GM23338 (cell line): Measurements from ENCODE around the gene ZFHX2. TPM values are rescaled to one million over a fixed set of nuclear protein-coding genes. Genes with fewer than 3 reads are reported as not detected.
A peak's percentile ranks its signal among the peaks of the same experiment; 100 is the strongest.

ENCODE experiments used
- ATAC-seq: fragments of 200-7000 bp; cut with Tn5 transposase; 3 replicates; pipeline ENCODE4 v1.9.1; 2020
- DNase-seq: peaks from one replicate; pipeline ENCODE4 v3.0.0-alpha.2; 2015; ENCODE audit warnings: low spot score
- H2AFZ ChIP-seq: fragments of 200-600 bp; sonication (generic); 2 replicates; pipeline ENCODE4 v1.8.0; 2016; ENCODE audit warnings: antibody characterized with exemption, mild to moderate bottlenecking, moderate library complexity
- H3F3A ChIP-seq: fragments of 200-600 bp; sonication (generic); replicated peaks from 2 replicates; pipeline ENCODE4 v1.8.0; 2017; ENCODE audit warnings: antibody characterized with exemption, mixed run types, low read depth
- H3K27ac ChIP-seq: fragments of 200-600 bp; sonication (generic); 2 replicates; pipeline ENCODE4 v1.6.1; 2016; ENCODE audit warnings: low read depth
- H3K27me3 ChIP-seq: fragments of 200-600 bp; sonication (generic); 2 replicates; pipeline ENCODE4 v1.8.0; 2016; ENCODE audit warnings: mild to moderate bottlenecking, mixed run types, moderate library complexity; ENCODE audit not compliant: insufficient read depth
- H3K36me3 ChIP-seq: fragments of 200-600 bp; sonication (generic); 2 replicates; pipeline ENCODE4 v1.8.0; 2016; ENCODE audit warnings: mild to moderate bottlenecking; ENCODE audit not compliant: insufficient read depth
- H3K4me1 ChIP-seq: fragments of 200-600 bp; sonication (generic); 2 replicates; pipeline ENCODE4 v1.8.0; 2016; ENCODE audit warnings: mild to moderate bottlenecking, moderate library complexity; ENCODE audit not compliant: insufficient read depth
- H3K4me2 ChIP-seq: fragments of 200-600 bp; sonication (generic); 2 replicates; pipeline ENCODE4 v1.7.1; 2017; ENCODE audit warnings: mixed run types
- H3K4me3 ChIP-seq: fragments of 200-600 bp; sonication (generic); 2 replicates; pipeline ENCODE4 v1.6.1; 2016; ENCODE audit warnings: mixed run types
- H3K79me2 ChIP-seq: fragments of 200-600 bp; sonication (generic); replicated peaks from 2 replicates; pipeline ENCODE4 v1.8.0; 2017; ENCODE audit warnings: mild to moderate bottlenecking; ENCODE audit not compliant: insufficient read depth
- H3K9me2 ChIP-seq: fragments of 200-600 bp; sonication (generic); 2 replicates; pipeline ENCODE4 v1.8.0; 2017; ENCODE audit not compliant: insufficient read depth
- H4K20me1 ChIP-seq: fragments of 200-600 bp; sonication (generic); replicated peaks from 2 replicates; pipeline ENCODE4 v1.8.0; 2017; ENCODE audit warnings: mild to moderate bottlenecking; ENCODE audit not compliant: insufficient read depth
- H3K27ac Mint-ChIP-seq: 2 replicates; pipeline ENCODE4 v1.8.0; 2020; ENCODE audit warnings: inconsistent platforms, mild to moderate bottlenecking, moderate library complexity, mixed read lengths
- H3K27me3 Mint-ChIP-seq: 3 replicates; pipeline ENCODE4 v1.8.0; 2022; ENCODE audit warnings: low read depth, mild to moderate bottlenecking, moderate library complexity, mixed read lengths, inconsistent platforms; ENCODE audit not compliant: insufficient read depth, poor library complexity
- H3K36me3 Mint-ChIP-seq: 3 replicates; pipeline ENCODE4 v1.8.0; 2021; ENCODE audit warnings: low read depth, mild to moderate bottlenecking, inconsistent platforms, moderate library complexity, mixed read lengths
- H3K4me1 Mint-ChIP-seq: 3 replicates; pipeline ENCODE4 v1.8.0; 2020; ENCODE audit warnings: mild to moderate bottlenecking, inconsistent platforms, mixed read lengths
- H3K4me3 Mint-ChIP-seq: 3 replicates; pipeline ENCODE4 v1.8.0; 2021; ENCODE audit warnings: moderate library complexity, mild to moderate bottlenecking, inconsistent platforms, mixed read lengths
- H3K9me3 Mint-ChIP-seq: 3 replicates; pipeline ENCODE4 v1.8.0; 2020; ENCODE audit warnings: moderate library complexity, mild to moderate bottlenecking, inconsistent platforms, mixed read lengths
- CREB1 ChIP-seq: fragments of 250-450 bp; sonication (Bioruptor Pico); IDR thresholded peaks from 2 replicates; pipeline ENCODE4 v1.5.0; 2020; ENCODE audit warnings: low read depth, mild to moderate bottlenecking, moderate library complexity
- EZH2 ChIP-seq: fragments of 200-600 bp; sonication (generic); IDR thresholded peaks from one replicate; pipeline ENCODE4 v1.8.0; 2017; ENCODE audit warnings: antibody characterized with exemption, mild to moderate bottlenecking, low read depth; ENCODE audit not compliant: unreplicated experiment
- EZH2phosphoT487 ChIP-seq: fragments of 200-600 bp; sonication (generic); IDR thresholded peaks from one replicate; pipeline ENCODE4 v1.8.1; 2018; ENCODE audit warnings: antibody characterized with exemption; ENCODE audit not compliant: unreplicated experiment
- JUNB ChIP-seq: IDR thresholded peaks from one replicate; pipeline ENCODE4 v1.6.1; 2016; ENCODE audit warnings: antibody characterized with exemption; ENCODE audit not compliant: unreplicated experiment
- NANOG ChIP-seq: IDR thresholded peaks from 2 replicates; pipeline ENCODE4 v1.6.1; 2016; ENCODE audit warnings: antibody characterized with exemption, borderline replicate concordance
- POLR2AphosphoS5 ChIP-seq: IDR thresholded peaks from 2 replicates; pipeline ENCODE4 v1.6.1; 2016; ENCODE audit warnings: antibody characterized with exemption, low read depth
- STAT1 ChIP-seq: IDR thresholded peaks from one replicate; pipeline ENCODE4 v1.6.1; 2016; ENCODE audit warnings: antibody characterized with exemption; ENCODE audit not compliant: unreplicated experiment
- ZNF114 ChIP-seq: fragments of 250-450 bp; sonication (Bioruptor Pico); IDR thresholded peaks from 2 replicates; pipeline ENCODE4 v1.5.0; 2020; ENCODE audit warnings: mild to moderate bottlenecking, moderate library complexity
- ZNF331 ChIP-seq: fragments of 250-450 bp; sonication (Bioruptor Pico); IDR thresholded peaks from 2 replicates; pipeline ENCODE4 v1.5.0; 2020; ENCODE audit warnings: low read depth, mild to moderate bottlenecking, moderate library complexity
- polyA plus RNA-seq: library from polyadenylated mRNA; unstranded; fragments of >200 nt; fragmentation: Nextera tagmentation; extraction: Ambion mirVana; gene quantifications from 2 replicates; pipeline ENCODE4 v1.2.1, GENCODE V29; 2016
- total RNA-seq: library from RNA; depleted of rRNA; stranded (reverse); fragments of >200 nt; shearing (Covaris generic); gene quantifications from 2 replicates; pipeline ENCODE4 v1.2.3, GENCODE V29; 2014
- TF ChIP-seq, protein P1 (sequence below): IDR thresholded peaks from one replicate; pipeline ENCODE4 v1.6.1; 2018; ENCODE audit warnings: antibody characterized with exemption; ENCODE audit not compliant: unreplicated experiment
- TF ChIP-seq, protein P2 (sequence below), 2 experiments: fragments of 200-600 bp in 1 of 2; sonication (generic) in 1 of 2; conservative IDR thresholded peaks; 2 replicates each; pipeline versions ENCODE4 v1.5.1 to v1.6.1; 2016 to 2017; ENCODE audit warnings: antibody characterized with exemption in 2 of 2, low read depth in 2 of 2, mild to moderate bottlenecking in 2 of 2, moderate library complexity in 1 of 2
- TF ChIP-seq, protein P3 (sequence below): fragments of 250-450 bp; sonication (Bioruptor Pico); IDR thresholded peaks from 2 replicates; pipeline ENCODE4 v1.5.0; 2020; ENCODE audit warnings: mild to moderate bottlenecking, moderate library complexity
- TF ChIP-seq, protein P4 (sequence below): IDR thresholded peaks from 2 replicates; pipeline ENCODE4 v1.6.1; 2016; ENCODE audit warnings: antibody characterized with exemption

The ZFHX2 gene
- total and polyA plus RNA-seq, 2 experiments from 2014 or later, result 11.6 to 18.5 TPM

DNA sequence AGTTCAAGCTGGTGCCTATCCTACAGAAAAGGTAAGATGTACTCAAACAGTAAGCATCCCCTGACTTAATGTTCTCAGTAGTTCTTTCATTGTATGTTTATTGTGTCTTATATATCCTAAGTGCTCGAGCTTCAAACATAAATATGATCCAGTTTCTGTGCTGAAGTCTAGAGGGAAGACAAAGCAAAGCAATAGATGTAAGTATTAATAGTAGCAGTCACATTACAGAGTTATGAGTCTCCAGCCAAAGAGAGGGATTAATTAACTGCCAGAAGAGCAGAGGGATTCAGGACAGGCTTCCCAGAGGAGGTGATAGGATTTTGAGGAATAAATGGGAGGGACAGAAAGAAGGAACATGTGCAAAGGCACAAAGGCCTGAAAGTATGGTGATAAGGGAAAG is 80.6 kb downstream of the ZFHX2 start:
- H3K4me2 ChIP-seq, result peak overlapping the region; percentile 99; the same call in 1 of the 2 replicates

More for the DNA sequence above, 80.6 kb downstream of the ZFHX2 start:
- peaks cover 21% of the 10 kb centered on the region for H3F3A ChIP-seq
- peaks cover 17% of the 10 kb centered on the region for H3K79me2 ChIP-seq
- H3K4me3 Mint-ChIP-seq, result no peak overlapping the region; the same call in 2 of the 3 replicates
- ATAC-seq (no peak), DNase-seq (no peak)
- H3K4me3 ChIP-seq, result no peak overlapping the region
- H3K27ac ChIP-seq, result no peak overlapping the region
- H3K4me1 ChIP-seq, result peaks cover 4% of the 10 kb centered on the region; the same call in 1 of the 2 replicates
- H3K9me3 Mint-ChIP-seq, result no peaks in the 10 kb centered on the region
- peaks cover 2% of the 10 kb centered on the region for H3K27me3 Mint-ChIP-seq
- no peak overlapping the region for H2AFZ ChIP-seq
- peaks cover 51% of the 10 kb centered on the region for H3K36me3 Mint-ChIP-seq
- TF ChIP-seq, protein P1, sequence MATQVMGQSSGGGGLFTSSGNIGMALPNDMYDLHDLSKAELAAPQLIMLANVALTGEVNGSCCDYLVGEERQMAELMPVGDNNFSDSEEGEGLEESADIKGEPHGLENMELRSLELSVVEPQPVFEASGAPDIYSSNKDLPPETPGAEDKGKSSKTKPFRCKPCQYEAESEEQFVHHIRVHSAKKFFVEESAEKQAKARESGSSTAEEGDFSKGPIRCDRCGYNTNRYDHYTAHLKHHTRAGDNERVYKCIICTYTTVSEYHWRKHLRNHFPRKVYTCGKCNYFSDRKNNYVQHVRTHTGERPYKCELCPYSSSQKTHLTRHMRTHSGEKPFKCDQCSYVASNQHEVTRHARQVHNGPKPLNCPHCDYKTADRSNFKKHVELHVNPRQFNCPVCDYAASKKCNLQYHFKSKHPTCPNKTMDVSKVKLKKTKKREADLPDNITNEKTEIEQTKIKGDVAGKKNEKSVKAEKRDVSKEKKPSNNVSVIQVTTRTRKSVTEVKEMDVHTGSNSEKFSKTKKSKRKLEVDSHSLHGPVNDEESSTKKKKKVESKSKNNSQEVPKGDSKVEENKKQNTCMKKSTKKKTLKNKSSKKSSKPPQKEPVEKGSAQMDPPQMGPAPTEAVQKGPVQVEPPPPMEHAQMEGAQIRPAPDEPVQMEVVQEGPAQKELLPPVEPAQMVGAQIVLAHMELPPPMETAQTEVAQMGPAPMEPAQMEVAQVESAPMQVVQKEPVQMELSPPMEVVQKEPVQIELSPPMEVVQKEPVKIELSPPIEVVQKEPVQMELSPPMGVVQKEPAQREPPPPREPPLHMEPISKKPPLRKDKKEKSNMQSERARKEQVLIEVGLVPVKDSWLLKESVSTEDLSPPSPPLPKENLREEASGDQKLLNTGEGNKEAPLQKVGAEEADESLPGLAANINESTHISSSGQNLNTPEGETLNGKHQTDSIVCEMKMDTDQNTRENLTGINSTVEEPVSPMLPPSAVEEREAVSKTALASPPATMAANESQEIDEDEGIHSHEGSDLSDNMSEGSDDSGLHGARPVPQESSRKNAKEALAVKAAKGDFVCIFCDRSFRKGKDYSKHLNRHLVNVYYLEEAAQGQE, result no peak
- TF ChIP-seq, protein P2, sequence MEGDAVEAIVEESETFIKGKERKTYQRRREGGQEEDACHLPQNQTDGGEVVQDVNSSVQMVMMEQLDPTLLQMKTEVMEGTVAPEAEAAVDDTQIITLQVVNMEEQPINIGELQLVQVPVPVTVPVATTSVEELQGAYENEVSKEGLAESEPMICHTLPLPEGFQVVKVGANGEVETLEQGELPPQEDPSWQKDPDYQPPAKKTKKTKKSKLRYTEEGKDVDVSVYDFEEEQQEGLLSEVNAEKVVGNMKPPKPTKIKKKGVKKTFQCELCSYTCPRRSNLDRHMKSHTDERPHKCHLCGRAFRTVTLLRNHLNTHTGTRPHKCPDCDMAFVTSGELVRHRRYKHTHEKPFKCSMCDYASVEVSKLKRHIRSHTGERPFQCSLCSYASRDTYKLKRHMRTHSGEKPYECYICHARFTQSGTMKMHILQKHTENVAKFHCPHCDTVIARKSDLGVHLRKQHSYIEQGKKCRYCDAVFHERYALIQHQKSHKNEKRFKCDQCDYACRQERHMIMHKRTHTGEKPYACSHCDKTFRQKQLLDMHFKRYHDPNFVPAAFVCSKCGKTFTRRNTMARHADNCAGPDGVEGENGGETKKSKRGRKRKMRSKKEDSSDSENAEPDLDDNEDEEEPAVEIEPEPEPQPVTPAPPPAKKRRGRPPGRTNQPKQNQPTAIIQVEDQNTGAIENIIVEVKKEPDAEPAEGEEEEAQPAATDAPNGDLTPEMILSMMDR (conservative IDR thresholded peaks at IDR 0.05; ENCODE audit: low read depth in 2 of 2), result no peak
- no peak for TF ChIP-seq ZNF114 (CRISPR knock-in tag)
- no peak for TF ChIP-seq CREB1 (CRISPR knock-in tag)
- no peak for TF ChIP-seq JUNB
- TF ChIP-seq ZNF331 (CRISPR knock-in tag), result no peak
- TF ChIP-seq, protein P3, sequence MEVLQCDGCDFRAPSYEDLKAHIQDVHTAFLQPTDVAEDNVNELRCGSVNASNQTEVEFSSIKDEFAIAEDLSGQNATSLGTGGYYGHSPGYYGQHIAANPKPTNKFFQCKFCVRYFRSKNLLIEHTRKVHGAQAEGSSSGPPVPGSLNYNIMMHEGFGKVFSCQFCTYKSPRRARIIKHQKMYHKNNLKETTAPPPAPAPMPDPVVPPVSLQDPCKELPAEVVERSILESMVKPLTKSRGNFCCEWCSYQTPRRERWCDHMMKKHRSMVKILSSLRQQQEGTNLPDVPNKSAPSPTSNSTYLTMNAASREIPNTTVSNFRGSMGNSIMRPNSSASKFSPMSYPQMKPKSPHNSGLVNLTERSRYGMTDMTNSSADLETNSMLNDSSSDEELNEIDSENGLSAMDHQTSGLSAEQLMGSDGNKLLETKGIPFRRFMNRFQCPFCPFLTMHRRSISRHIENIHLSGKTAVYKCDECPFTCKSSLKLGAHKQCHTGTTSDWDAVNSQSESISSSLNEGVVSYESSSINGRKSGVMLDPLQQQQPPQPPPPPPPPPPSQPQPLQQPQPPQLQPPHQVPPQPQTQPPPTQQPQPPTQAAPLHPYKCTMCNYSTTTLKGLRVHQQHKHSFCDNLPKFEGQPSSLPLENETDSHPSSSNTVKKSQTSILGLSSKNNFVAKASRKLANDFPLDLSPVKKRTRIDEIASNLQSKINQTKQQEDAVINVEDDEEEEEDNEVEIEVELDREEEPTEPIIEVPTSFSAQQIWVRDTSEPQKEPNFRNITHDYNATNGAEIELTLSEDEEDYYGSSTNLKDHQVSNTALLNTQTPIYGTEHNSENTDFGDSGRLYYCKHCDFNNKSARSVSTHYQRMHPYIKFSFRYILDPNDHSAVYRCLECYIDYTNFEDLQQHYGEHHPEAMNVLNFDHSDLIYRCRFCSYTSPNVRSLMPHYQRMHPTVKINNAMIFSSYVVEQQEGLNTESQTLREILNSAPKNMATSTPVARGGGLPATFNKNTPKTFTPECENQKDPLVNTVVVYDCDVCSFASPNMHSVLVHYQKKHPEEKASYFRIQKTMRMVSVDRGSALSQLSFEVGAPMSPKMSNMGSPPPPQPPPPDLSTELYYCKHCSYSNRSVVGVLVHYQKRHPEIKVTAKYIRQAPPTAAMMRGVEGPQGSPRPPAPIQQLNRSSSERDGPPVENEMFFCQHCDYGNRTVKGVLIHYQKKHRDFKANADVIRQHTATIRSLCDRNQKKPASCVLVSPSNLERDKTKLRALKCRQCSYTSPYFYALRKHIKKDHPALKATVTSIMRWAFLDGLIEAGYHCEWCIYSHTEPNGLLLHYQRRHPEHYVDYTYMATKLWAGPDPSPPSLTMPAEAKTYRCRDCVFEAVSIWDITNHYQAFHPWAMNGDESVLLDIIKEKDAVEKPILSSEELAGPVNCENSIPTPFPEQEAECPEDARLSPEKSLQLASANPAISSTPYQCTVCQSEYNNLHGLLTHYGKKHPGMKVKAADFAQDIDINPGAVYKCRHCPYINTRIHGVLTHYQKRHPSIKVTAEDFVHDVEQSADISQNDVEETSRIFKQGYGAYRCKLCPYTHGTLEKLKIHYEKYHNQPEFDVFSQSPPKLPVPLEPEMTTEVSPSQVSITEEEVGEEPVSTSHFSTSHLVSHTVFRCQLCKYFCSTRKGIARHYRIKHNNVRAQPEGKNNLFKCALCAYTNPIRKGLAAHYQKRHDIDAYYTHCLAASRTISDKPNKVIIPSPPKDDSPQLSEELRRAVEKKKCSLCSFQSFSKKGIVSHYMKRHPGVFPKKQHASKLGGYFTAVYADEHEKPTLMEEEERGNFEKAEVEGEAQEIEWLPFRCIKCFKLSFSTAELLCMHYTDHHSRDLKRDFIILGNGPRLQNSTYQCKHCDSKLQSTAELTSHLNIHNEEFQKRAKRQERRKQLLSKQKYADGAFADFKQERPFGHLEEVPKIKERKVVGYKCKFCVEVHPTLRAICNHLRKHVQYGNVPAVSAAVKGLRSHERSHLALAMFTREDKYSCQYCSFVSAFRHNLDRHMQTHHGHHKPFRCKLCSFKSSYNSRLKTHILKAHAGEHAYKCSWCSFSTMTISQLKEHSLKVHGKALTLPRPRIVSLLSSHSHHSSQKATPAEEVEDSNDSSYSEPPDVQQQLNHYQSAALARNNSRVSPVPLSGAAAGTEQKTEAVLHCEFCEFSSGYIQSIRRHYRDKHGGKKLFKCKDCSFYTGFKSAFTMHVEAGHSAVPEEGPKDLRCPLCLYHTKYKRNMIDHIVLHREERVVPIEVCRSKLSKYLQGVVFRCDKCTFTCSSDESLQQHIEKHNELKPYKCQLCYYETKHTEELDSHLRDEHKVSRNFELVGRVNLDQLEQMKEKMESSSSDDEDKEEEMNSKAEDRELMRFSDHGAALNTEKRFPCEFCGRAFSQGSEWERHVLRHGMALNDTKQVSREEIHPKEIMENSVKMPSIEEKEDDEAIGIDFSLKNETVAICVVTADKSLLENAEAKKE (CRISPR knock-in tag), result no peak
- no peak for TF ChIP-seq POLR2AphosphoS5
- TF ChIP-seq, protein P4, sequence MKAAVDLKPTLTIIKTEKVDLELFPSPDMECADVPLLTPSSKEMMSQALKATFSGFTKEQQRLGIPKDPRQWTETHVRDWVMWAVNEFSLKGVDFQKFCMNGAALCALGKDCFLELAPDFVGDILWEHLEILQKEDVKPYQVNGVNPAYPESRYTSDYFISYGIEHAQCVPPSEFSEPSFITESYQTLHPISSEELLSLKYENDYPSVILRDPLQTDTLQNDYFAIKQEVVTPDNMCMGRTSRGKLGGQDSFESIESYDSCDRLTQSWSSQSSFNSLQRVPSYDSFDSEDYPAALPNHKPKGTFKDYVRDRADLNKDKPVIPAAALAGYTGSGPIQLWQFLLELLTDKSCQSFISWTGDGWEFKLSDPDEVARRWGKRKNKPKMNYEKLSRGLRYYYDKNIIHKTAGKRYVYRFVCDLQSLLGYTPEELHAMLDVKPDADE, result no peak
- TF ChIP-seq EZH2, result no peak
- TF ChIP-seq NANOG, result no peak
- TF ChIP-seq EZH2phosphoT487, result no peak
- no peak for TF ChIP-seq STAT1
- H3K27me3 ChIP-seq, result no peaks in the 10 kb centered on the region
- H3K4me1 Mint-ChIP-seq, result peaks cover 6% of the 10 kb centered on the region; the same call in 1 of the 3 replicates
- peaks cover 43% of the 10 kb centered on the region for H3K36me3 ChIP-seq
- H3K9me2 ChIP-seq, result 0 out of 2 replicates have a peak, but pooled peaks cover 3% of the 10 kb centered on the region
- H4K20me1 ChIP-seq, result peaks cover 4% of the 10 kb centered on the region; the same call in 1 of the 2 replicates
- H3K27ac Mint-ChIP-seq, result no peak overlapping the region
